Fibroblast of the aortic adventitia (primary cell): ENCODE results near the gene TUT4. TPM values are rescaled to one million over a fixed set of nuclear protein-coding genes. Genes with fewer than 3 reads are reported as not detected.

Experiments used
- DNase-seq: peaks from one replicate; pipeline ENCODE4 v3.0.0-alpha.2; 2010; ENCODE audit warnings: low read depth
- H3K4me3 ChIP-seq: 2 replicates; pipeline ENCODE4 v1.5.1; 2011; ENCODE audit warnings: low read depth, mild to moderate bottlenecking, control low read depth, low read length, moderate library complexity
- CTCF ChIP-seq: IDR thresholded peaks from 2 replicates; pipeline ENCODE4 v1.5.1; 2011; ENCODE audit warnings: mild to moderate bottlenecking, low read length, control low read depth, inconsistent platforms; ENCODE audit not compliant: insufficient read depth
- total RNA-seq: library from RNA; depleted of rRNA; stranded (reverse); fragments of >200 nt; gene quantifications from 2 replicates; pipeline ENCODE4 v1.2.3, GENCODE V29; 2012; ENCODE audit warnings: low replicate concordance

The TUT4 gene
- total RNA-seq, 1 donor: 42.5 TPM

GRCh38 chr1:52506349-52506748, 46.5 kb downstream of the TUT4 start:
- no peak for DNase-seq
- no peak overlapping the region for H3K4me3 ChIP-seq
- no peak for TF ChIP-seq CTCF

- no peak for TF ChIP-seq CTCF
- no peak for DNase-seq
Observed at GRCh38 chr1:52504720-52505119, 48.2 kb downstream of the TUT4 start.

GRCh38 chr1:52503706-52504105, 49.2 kb downstream of the TUT4 start:
- DNase-seq: no peak
- TF ChIP-seq CTCF: no peak

More at GRCh38 chr1:52504720-52505119, 48.2 kb downstream of the TUT4 start:
- no peak overlapping the region for H3K4me3 ChIP-seq

GRCh38 chr1:52502789-52503188, 50.1 kb downstream of the TUT4 start:
- no peak overlapping the region for H3K4me3 ChIP-seq
- DNase-seq: peak; percentile 5
- no peak for TF ChIP-seq CTCF

More at GRCh38 chr1:52503706-52504105, 49.2 kb downstream of the TUT4 start:
- no peak overlapping the region for H3K4me3 ChIP-seq

- no peak for DNase-seq
- no peak overlapping the region for H3K4me3 ChIP-seq
- TF ChIP-seq CTCF: no peak
Observed at GRCh38 chr1:52487632-52488031, 65.3 kb downstream of the TUT4 start.

- no peak for DNase-seq
- no peak for TF ChIP-seq CTCF
- no peak overlapping the region for H3K4me3 ChIP-seq
Observed at GRCh38 chr1:52482326-52483004, 70.4 kb downstream of the TUT4 start.

- no peak for DNase-seq
- no peak overlapping the region for H3K4me3 ChIP-seq
- TF ChIP-seq CTCF: no peak
Observed at GRCh38 chr1:52479076-52479475, 73.8 kb downstream of the TUT4 start.
